GM18868 (cell line): ENCODE results near the gene ZFC3H1.

Source experiments
- ATAC-seq: cut with Tn5 transposase; IDR thresholded peaks from one replicate; pipeline ENCODE4 v1.9.1; 2021; ENCODE audit warnings: mild to moderate bottlenecking, moderate library complexity; ENCODE audit not compliant: unreplicated experiment

Gene ZFC3H1

GRCh38 chr12:71682466-71682865 lies 18.8 kb upstream of the ZFC3H1 start:
- ATAC-seq: no peak

GRCh38 chr12:71671816-71672215 lies 8.2 kb upstream of the ZFC3H1 start:
- ATAC-seq: no peak

DNA sequence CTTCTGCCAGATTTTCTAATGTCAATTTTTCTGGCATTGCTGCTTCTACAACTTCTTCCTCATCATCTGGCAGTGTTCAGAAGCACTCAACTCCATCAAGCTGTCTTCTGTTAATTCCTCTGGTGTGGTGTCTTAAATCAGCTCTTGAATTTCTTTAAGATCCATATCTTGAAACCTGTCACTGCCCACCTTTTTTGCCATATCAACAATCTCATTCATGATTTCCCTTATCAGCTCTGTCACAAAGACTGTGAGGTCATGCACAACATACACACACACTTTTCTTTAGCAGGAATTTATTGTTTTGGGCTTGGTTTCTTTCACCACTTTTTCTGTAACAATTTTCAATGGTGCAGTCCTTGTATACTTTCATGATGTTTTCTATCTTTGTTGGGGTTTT lies 7.7 kb upstream of the ZFC3H1 start:
- no peak for ATAC-seq

DNA sequence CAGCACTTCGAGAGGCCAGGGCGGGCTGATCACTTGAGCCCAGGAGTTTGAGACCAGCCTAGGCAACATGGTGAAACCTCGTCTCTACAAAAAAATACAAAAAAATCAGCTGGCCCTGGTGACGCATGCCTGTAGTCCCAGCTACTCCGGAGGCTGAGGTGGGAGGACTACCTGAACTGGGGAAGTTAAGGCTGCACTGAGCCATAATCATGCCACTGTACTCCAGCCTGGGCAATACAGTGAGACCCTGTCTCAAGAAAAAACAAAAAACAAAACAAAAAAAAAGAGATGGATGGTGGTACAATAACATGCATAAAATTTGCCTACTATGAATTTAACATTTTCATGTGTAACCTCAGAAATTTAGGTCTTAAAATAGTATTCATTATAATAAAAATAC lies 2.6 kb upstream of the ZFC3H1 start:
- ATAC-seq: no peak

DNA sequence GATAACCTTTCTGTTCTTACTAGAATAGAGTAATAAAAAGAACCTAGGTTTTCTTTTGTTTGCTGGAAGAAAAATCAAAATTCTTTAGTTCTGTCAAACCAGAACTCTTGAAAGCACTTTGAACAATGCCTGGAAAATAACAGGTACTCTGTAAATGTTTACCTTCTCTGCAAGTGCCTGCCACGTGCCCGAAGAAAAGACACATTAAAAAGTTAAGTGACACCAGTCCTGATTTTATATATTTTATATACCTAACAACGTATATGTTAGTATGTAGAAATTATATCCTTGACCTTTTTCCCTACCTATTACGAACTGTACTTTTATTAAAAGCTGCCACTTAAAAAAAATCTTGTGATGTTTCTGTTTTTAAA lies 1.4 kb upstream of the ZFC3H1 start:
- no peak for ATAC-seq

- peak; percentile 17 for ATAC-seq
Observed at GRCh38 chr12:71664411-71665089, 902 bp upstream of the ZFC3H1 start.

- ATAC-seq: peak; percentile 24
Observed at GRCh38 chr12:71662849-71663560, 643 bp downstream of the ZFC3H1 start.

GRCh38 chr12:71661977-71662530 lies 1.6 kb downstream of the ZFC3H1 start:
- no peak for ATAC-seq

GRCh38 chr12:71656740-71657139 lies 6.9 kb downstream of the ZFC3H1 start:
- ATAC-seq: no peak

DNA sequence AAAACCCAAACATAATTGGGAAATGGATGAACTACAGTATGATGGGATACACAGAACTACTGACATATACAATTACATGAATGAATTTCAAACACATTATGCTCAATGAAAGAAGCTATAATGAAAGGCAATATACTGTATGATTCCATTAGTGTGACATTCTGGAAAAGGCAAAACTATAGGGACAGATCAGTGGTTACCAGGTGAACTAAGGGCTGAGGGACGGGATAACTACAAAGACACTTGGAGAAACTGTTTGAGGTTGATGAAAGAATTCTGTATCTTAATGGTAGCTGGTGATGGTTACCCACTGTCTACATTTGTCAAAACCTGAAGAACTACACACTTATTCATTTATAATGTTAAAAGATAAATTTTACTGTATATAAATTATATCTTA lies 7.7 kb downstream of the ZFC3H1 start:
- no peak for ATAC-seq

DNA sequence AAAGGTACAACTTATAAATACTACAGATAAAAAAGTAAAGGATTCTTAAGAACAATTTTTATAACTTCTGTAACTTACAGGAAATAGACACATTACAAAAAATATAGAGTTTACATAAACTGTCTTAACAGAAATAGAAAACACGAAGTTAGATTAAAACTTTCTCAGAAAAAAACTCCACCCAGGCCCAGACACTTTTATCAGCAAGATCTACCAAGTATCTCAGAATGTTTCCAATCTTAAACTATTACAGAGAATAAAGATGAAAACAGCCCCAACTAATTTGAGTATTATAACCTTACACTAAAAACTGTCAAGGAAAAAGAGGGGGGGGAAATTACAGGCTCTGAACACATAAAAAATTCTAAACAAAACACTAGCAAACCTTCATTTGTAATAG lies 8.2 kb downstream of the ZFC3H1 start:
- ATAC-seq: no peak

DNA sequence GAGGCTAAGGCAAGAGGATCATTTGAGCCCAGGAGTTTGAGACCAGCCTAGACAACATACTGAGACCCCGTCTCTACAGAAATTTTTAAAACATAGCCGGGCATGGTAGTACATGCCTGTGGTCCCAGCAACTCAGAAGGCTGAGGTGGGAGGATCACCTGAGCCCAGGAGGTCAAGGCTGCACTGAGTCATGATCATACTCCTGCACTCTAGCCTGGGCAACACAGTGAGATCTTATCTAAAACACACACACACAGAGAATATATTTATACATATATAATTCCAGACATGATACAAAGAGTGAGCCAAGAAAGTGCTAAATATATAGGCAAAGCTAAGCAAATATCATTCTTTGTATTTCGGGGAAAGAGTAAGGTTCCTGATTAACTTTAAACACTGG lies 9.4 kb downstream of the ZFC3H1 start:
- no peak for ATAC-seq

GRCh38 chr12:71653137-71653536 lies 10.5 kb downstream of the ZFC3H1 start:
- no peak for ATAC-seq

GRCh38 chr12:71652656-71653055 lies 11.0 kb downstream of the ZFC3H1 start:
- ATAC-seq: no peak

GRCh38 chr12:71649401-71649800 lies 14.2 kb downstream of the ZFC3H1 start:
- ATAC-seq: no peak

DNA sequence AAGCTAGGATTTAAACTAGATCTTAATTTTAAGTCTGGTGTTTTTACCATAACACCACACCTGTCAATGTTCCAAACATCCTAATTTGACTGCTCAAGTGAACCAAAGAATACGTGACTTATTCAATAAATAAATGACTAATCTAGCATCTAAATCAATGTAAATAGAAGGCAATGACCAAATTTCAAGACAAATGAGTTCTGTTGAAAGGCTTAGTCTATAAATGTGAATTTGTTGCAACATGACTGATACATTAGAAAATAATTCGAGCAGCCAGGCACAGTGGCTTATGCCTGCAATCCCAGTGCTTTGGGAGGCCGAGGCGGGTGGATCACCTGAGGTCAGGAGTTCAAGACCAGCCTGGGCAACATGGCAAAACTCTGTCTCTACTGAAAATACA lies 15.1 kb downstream of the ZFC3H1 start:
- ATAC-seq: no peak

- no peak for ATAC-seq
Observed at GRCh38 chr12:71646512-71646911, 17.1 kb downstream of the ZFC3H1 start.

DNA sequence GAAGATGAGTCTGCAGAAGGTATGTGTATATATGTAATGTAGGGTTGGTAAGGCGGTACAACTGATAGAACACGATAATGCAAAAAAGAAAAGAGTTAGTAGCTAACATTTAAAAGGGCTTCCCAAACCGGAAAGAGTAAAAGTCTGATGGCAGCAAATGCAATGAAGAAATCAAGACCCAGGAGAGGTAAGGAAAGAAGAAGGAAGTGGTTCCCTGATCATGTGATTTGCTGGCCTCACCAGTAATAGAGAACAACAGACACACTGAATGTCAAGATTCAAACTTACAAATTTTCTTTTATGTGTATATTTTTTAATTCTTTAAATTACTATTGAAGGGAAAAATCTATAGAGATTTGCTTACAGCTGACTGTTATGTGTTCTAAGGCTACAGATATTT lies 18.4 kb downstream of the ZFC3H1 start:
- no peak for ATAC-seq

GRCh38 chr12:71642264-71642663 lies 21.4 kb downstream of the ZFC3H1 start:
- ATAC-seq: peak; percentile 81

- no peak for ATAC-seq
Observed at GRCh38 chr12:71641390-71641789, 22.3 kb downstream of the ZFC3H1 start.

GRCh38 chr12:71640316-71640715 lies 23.3 kb downstream of the ZFC3H1 start:
- no peak for ATAC-seq

DNA sequence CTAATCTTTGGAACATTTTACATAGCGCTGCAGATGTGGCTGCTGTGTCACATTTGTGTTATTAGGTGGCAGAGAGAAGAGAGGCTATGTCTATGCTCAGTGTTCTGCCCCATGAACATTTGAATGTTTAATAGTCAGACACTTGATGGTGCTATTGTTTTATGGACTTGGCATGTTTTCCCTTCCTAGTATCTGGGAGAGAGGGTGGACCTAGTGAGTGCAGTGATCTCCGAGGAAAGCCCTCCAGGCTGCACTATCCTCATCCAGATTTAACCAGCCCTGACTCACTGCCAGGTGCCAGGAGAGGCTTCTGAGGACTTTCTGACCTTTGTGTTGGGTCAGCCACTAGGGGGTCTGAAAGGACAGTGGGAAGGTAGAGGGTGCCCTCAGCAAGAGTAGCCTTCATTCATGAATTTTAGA lies 24.3 kb downstream of the ZFC3H1 start:
- no peak for ATAC-seq
